Activated gamma-delta T cell treated with anti-CD3 and anti-CD28 coated beads, Interleukin-2, amount 50 U/mL, for 16 hours (primary cell): ENCODE results near the gene RREB1.

ENCODE experiments used
- DNase-seq: peaks from one replicate; pipeline ENCODE4 v3.0.0-alpha.2; 2020; ENCODE audit warnings: low read depth

RREB1 gene

GRCh38 chr6:7300926-7301325 is 193.2 kb downstream of the RREB1 start:
- DNase-seq = no peak
